HTERT RPE-1 (cell line): ENCODE results near the gene SYT12.

Experiments
- in situ Hi-C: fragments of 300-500 bp; cut with MboI; formaldehyde crosslinking; loops from 4 replicates; pipeline ENCODE4 v1.14.3; 2020; ENCODE audit warnings: low sequenced_read_pairs

Gene SYT12

GRCh38 chr11:67054836-67055523 lies 32.0 kb downstream of the SYT12 start:
- in situ Hi-C loops, result no loop called here

GRCh38 chr11:67055812-67056211 lies 32.9 kb downstream of the SYT12 start:
- in situ Hi-C loops, result no loop called here

- in situ Hi-C loops, result no loop called here
These were observed 33.6 kb downstream of the SYT12 start, which contains the start of gene RHOD for GRCh38 chr11:67056267-67057204. Gene RHOD (plus strand): TSS chr11:67056847. CDS start chr11:67056903, 56 bp downstream.

- in situ Hi-C loops, result no loop called here
These were observed 34.3 kb downstream of the SYT12 start for GRCh38 chr11:67057205-67057672.

GRCh38 chr11:67058506-67058905 lies 35.6 kb downstream of the SYT12 start:
- in situ Hi-C loops, result no loop called here

- in situ Hi-C loops, result no loop called here
These were observed 36.7 kb downstream of the SYT12 start for GRCh38 chr11:67059671-67060070.

GRCh38 chr11:67060111-67060522 lies 37.2 kb downstream of the SYT12 start:
- in situ Hi-C loops, result no loop called here

- in situ Hi-C loops, result no loop called here
These were observed 39.8 kb downstream of the SYT12 start for GRCh38 chr11:67062526-67063373.

- in situ Hi-C loops, result no loop called here
These were observed 43.4 kb downstream of the SYT12 start for GRCh38 chr11:67066333-67066709.

- in situ Hi-C loops, result no loop called here
These were observed 48.7 kb downstream of the SYT12 start for GRCh38 chr11:67071420-67072284.

GRCh38 chr11:67072295-67072694 lies 49.4 kb downstream of the SYT12 start:
- in situ Hi-C loops, result no loop called here

GRCh38 chr11:67073908-67074307 lies 51.0 kb downstream of the SYT12 start:
- in situ Hi-C loops, result no loop called here

GRCh38 chr11:67076202-67076601 lies 53.3 kb downstream of the SYT12 start:
- in situ Hi-C loops, result no loop called here

- in situ Hi-C loops, result no loop called here
These were observed 56.3 kb downstream of the SYT12 start for GRCh38 chr11:67079065-67079705.

- in situ Hi-C loops, result no loop called here
These were observed 59.3 kb downstream of the SYT12 start for GRCh38 chr11:67082071-67082791.

GRCh38 chr11:67083786-67084366 lies 60.9 kb downstream of the SYT12 start:
- in situ Hi-C loops, result no loop called here

- in situ Hi-C loops, result no loop called here
These were observed 62.7 kb downstream of the SYT12 start for GRCh38 chr11:67085617-67086016.

GRCh38 chr11:67090717-67091116 lies 67.8 kb downstream of the SYT12 start:
- in situ Hi-C loops, result no loop called here

GRCh38 chr11:67095214-67095507 lies 72.2 kb downstream of the SYT12 start:
- in situ Hi-C loops, result no loop called here
